HL-60 (cell line): ENCODE results near the gene PTPRU.

ENCODE experiments used
- POLR2AphosphoS5 ChIP-seq: IDR thresholded peaks from 2 replicates; pipeline ENCODE4 v1.6.1; 2012; ENCODE audit warnings: low read depth
- TF ChIP-seq, protein P1 (sequence below): IDR thresholded peaks from one replicate; pipeline ENCODE4 v1.5.1; 2011; ENCODE audit warnings: low read length, control low read depth, inconsistent platforms; ENCODE audit not compliant: insufficient read depth
- TF ChIP-seq, protein P2 (sequence below): IDR thresholded peaks from 2 replicates; pipeline ENCODE4 v1.6.1; 2012; ENCODE audit warnings: low read depth; ENCODE audit not compliant: insufficient replicate concordance

DNA sequence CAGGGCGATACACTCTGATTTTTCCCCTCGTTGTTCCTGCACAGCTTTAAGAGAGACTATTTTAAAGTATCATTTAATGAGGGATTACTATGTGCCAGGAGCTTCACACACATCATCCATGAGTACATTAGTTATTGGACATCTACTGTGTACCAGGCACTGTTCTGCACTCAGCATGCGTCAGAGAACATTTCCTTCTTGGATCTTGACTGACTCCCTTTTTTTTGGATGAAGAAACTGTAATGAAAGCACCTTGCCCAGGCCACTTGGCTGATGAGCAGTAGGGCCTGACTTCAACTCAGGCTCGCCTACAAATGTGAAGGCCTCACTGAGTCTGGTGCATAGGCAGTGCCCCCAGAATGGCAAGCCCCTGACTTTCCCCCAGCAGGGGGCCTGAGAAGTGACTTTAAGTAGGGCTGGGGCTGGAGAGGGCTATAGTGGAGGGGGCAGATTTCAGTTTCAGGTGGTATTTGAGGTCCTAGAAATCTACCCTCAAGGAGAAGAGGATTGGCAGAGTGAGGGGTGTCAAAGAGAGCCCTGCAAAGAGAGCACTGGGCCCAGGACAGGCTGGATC, 50.0 kb downstream of the PTPRU start:
- TF ChIP-seq, protein P1, sequence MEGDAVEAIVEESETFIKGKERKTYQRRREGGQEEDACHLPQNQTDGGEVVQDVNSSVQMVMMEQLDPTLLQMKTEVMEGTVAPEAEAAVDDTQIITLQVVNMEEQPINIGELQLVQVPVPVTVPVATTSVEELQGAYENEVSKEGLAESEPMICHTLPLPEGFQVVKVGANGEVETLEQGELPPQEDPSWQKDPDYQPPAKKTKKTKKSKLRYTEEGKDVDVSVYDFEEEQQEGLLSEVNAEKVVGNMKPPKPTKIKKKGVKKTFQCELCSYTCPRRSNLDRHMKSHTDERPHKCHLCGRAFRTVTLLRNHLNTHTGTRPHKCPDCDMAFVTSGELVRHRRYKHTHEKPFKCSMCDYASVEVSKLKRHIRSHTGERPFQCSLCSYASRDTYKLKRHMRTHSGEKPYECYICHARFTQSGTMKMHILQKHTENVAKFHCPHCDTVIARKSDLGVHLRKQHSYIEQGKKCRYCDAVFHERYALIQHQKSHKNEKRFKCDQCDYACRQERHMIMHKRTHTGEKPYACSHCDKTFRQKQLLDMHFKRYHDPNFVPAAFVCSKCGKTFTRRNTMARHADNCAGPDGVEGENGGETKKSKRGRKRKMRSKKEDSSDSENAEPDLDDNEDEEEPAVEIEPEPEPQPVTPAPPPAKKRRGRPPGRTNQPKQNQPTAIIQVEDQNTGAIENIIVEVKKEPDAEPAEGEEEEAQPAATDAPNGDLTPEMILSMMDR = no peak
- TF ChIP-seq, protein P2, sequence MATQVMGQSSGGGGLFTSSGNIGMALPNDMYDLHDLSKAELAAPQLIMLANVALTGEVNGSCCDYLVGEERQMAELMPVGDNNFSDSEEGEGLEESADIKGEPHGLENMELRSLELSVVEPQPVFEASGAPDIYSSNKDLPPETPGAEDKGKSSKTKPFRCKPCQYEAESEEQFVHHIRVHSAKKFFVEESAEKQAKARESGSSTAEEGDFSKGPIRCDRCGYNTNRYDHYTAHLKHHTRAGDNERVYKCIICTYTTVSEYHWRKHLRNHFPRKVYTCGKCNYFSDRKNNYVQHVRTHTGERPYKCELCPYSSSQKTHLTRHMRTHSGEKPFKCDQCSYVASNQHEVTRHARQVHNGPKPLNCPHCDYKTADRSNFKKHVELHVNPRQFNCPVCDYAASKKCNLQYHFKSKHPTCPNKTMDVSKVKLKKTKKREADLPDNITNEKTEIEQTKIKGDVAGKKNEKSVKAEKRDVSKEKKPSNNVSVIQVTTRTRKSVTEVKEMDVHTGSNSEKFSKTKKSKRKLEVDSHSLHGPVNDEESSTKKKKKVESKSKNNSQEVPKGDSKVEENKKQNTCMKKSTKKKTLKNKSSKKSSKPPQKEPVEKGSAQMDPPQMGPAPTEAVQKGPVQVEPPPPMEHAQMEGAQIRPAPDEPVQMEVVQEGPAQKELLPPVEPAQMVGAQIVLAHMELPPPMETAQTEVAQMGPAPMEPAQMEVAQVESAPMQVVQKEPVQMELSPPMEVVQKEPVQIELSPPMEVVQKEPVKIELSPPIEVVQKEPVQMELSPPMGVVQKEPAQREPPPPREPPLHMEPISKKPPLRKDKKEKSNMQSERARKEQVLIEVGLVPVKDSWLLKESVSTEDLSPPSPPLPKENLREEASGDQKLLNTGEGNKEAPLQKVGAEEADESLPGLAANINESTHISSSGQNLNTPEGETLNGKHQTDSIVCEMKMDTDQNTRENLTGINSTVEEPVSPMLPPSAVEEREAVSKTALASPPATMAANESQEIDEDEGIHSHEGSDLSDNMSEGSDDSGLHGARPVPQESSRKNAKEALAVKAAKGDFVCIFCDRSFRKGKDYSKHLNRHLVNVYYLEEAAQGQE = no peak
- TF ChIP-seq POLR2AphosphoS5 = no peak
